ENCODE measurements around the gene NBEA.

- TF ChIP-seq POLR2A (IDR thresholded peaks at IDR 0.05) = no peak
- TF ChIP-seq CTCF (IDR thresholded peaks at IDR 0.05) = no peak
- no peak for TF ChIP-seq POLR2AphosphoS5 (IDR thresholded peaks at IDR 0.05)
Measured at GRCh38 chr13:35028338-35028867, 86.3 kb downstream of the NBEA start.

Data from sigmoid colon (tissue), 4 donors.